Spleen (tissue), 7 donors: ENCODE results near the gene ABCC3.

Experiments
- POLR2A ChIP-seq, 3 donors: fragments of 450-650 bp; IDR thresholded peaks; one replicate each; pipeline ENCODE4 v1.5.1; 2017; ENCODE audit warnings: antibody characterized with exemption in 3 of 3, mild to moderate bottlenecking in 1 of 3
- POLR2AphosphoS5 ChIP-seq, 3 donors: sonication (generic); formaldehyde crosslinking; IDR thresholded peaks; one replicate each; pipeline ENCODE4 v1.5.1; 2017; ENCODE audit warnings: antibody characterized with exemption in 3 of 3
- TF ChIP-seq, protein P1 (sequence below), 11 experiments: fragments of 200-600 bp in 7 of 11; fragments of 450-650 bp in 4 of 11; sonication (generic) in 4 of 11; IDR thresholded peaks in 8 of 11; conservative IDR thresholded peaks in 3 of 11; 1 replicate in 7 of 11; 2 replicates in 4 of 11; pipeline versions ENCODE4 v1.4.0 to v1.8.0; 2016 to 2021; ENCODE audit warnings: antibody characterized with exemption in 11 of 11, inconsistent platforms in 4 of 11, mild to moderate bottlenecking in 1 of 11
- donor health status: DM: no; HTN: no; CAD: no; lungs with moderate emphysema.
- donor health status: DM: no; HTN: no; CAD: no.
- donor health status: DM: no; HTN: no; CAD: no.

- TF ChIP-seq, protein P1, sequence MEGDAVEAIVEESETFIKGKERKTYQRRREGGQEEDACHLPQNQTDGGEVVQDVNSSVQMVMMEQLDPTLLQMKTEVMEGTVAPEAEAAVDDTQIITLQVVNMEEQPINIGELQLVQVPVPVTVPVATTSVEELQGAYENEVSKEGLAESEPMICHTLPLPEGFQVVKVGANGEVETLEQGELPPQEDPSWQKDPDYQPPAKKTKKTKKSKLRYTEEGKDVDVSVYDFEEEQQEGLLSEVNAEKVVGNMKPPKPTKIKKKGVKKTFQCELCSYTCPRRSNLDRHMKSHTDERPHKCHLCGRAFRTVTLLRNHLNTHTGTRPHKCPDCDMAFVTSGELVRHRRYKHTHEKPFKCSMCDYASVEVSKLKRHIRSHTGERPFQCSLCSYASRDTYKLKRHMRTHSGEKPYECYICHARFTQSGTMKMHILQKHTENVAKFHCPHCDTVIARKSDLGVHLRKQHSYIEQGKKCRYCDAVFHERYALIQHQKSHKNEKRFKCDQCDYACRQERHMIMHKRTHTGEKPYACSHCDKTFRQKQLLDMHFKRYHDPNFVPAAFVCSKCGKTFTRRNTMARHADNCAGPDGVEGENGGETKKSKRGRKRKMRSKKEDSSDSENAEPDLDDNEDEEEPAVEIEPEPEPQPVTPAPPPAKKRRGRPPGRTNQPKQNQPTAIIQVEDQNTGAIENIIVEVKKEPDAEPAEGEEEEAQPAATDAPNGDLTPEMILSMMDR (IDR thresholded peaks at IDR 0.05 in 8 of 11, conservative IDR thresholded peaks at IDR 0.05 in 3 of 11) = no peak
- no peak for TF ChIP-seq POLR2A (IDR thresholded peaks at IDR 0.05)
- no peak for TF ChIP-seq POLR2AphosphoS5 (IDR thresholded peaks at IDR 0.05)
Observed at GRCh38 chr17:50668838-50669581, 34.3 kb downstream of the ABCC3 start.
